ENCODE results near the gene DNAJC6. TPM values are rescaled to one million over a fixed set of nuclear protein-coding genes. Genes with fewer than 3 reads are reported as not detected.

DNAJC6 gene
- total and polyA plus RNA-seq, 2 of the 13 experiments (the other 11 are each of a cell fraction or from before 2014, with no cell fraction given): 1.0 to 1.6 TPM

DNA sequence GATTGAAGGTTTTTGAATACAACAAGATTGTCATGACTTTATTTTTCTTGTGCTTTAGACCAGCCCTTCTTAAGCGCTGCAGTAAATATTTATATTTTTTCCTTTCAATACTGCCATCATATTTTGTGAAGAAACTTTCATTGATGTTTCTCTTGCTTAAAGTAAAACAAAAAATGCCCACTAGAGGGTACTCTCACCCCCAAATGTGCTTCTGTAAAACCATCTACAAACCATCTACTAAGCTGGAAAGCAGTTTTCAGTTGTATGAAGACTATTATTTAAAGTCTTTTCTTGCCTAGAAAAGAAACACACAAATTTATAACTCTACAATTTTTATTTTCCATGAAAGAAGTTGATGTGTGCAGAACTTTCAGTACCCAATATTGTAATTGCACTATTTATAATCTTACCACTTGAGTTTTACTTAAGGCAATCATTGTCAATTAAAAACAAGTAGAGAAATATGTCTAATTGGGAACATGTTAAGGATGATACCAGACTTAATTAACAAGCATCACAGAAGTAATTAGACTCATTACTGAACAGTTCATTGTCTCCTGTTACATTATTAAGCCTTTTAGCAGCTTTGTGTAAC is 121.9 kb downstream of the DNAJC6 start (continued):
- TF ChIP-seq STAG1 (CRISPR knock-in tag; IDR thresholded peaks at IDR 0.05) (peak; percentile 79), ZNF430 (CRISPR knock-in tag; IDR thresholded peaks at IDR 0.05) (no peak), FOXK2 (IDR thresholded peaks at IDR 0.05) (no peak), ZNF296 (CRISPR knock-in tag; conservative IDR thresholded peaks at IDR 0.05) (no peak), ZNF513 (CRISPR knock-in tag; conservative IDR thresholded peaks at IDR 0.05) (no peak), RAD21 (CRISPR knock-in tag; IDR thresholded peaks at IDR 0.05) (peak; percentile 63), MATR3 (CRISPR knock-in tag; IDR thresholded peaks at IDR 0.05) (no peak)
- TF ChIP-seq, protein P1, sequence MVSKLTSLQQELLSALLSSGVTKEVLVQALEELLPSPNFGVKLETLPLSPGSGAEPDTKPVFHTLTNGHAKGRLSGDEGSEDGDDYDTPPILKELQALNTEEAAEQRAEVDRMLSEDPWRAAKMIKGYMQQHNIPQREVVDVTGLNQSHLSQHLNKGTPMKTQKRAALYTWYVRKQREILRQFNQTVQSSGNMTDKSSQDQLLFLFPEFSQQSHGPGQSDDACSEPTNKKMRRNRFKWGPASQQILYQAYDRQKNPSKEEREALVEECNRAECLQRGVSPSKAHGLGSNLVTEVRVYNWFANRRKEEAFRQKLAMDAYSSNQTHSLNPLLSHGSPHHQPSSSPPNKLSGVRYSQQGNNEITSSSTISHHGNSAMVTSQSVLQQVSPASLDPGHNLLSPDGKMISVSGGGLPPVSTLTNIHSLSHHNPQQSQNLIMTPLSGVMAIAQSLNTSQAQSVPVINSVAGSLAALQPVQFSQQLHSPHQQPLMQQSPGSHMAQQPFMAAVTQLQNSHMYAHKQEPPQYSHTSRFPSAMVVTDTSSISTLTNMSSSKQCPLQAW (CRISPR knock-in tag; IDR thresholded peaks at IDR 0.05): no peak

- no peaks in the 10 kb centered on the region for H3K27me3 ChIP-seq (ENCODE audit: control insufficient read depth in 1 of 2, insufficient read depth in 2 of 2, low read length in 2 of 2)
- no peak overlapping the region for H3K27ac ChIP-seq (ENCODE audit: extremely low read length, insufficient read depth, low read length)
- CTCF ChIA-PET (ENCODE audit: low intra/inter-chr PET ratio, low total read pairs): no interaction called here
- ATAC-seq: no peak
- POLR2A ChIA-PET: no interaction called here
- FAIRE-seq: no peak
- no peaks in the 10 kb centered on the region for H3K9me3 ChIP-seq (ENCODE audit: low read length)
- 87% methylated on average over 8 of the region's 8 CpGs for WGBS (ENCODE audit: low lambda C conversion rate)
- no peak for DNase-seq (ENCODE audit: low spot score)
- H3K4me1 ChIP-seq (ENCODE audit: insufficient read depth, low read length): no peaks in the 10 kb centered on the region
- H3K9ac ChIP-seq (ENCODE audit: insufficient read depth, low read depth, low read length): no peak overlapping the region
- intact Hi-C loops (cut with micrococcal nuclease; ENCODE audit: unreplicated experiment): no loop called here
- no peaks in the 10 kb centered on the region for H3K79me2 ChIP-seq (ENCODE audit: insufficient read depth, low read length)
- peaks cover 8 to 41% of the 10 kb centered on the region in 2 experiments for H3K36me3 ChIP-seq (replicated peaks in 1 of 2; ENCODE audit: control insufficient read depth in 1 of 2, insufficient read depth in 2 of 2, low read length in 2 of 2)
- no peak overlapping the region for H2AFZ ChIP-seq (ENCODE audit: low read length)
- no peaks in the 10 kb centered on the region for H4K20me1 ChIP-seq (ENCODE audit: insufficient read depth, low read length)
- no peak overlapping the region for H3K4me3 ChIP-seq (replicated peaks in 1 of 3; ENCODE audit: insufficient read depth in 1 of 3, low read depth in 2 of 3, low read length in 3 of 3)
- in situ Hi-C loops (cut with HindIII; ENCODE audit: extremely low pct_ligation_motif_present, low pct_unique_long_range_greater_than_20kb): loop anchor here (25.0 kb wide), 1 partner anchor 254 kb away; no protein-coding TSS in a partner anchor
- no TSS peak for BruUV-seq (replicated peaks)
- no peak overlapping the region for H3K4me2 ChIP-seq (ENCODE audit: low read depth, low read length)
- no peak for TF ChIP-seq EED (CRISPR knock-in tag; IDR thresholded peaks at IDR 0.05)
- TF ChIP-seq ZNF414 (CRISPR knock-in tag; IDR thresholded peaks at IDR 0.05): no peak
- TF ChIP-seq ZNF577 (CRISPR knock-in tag; IDR thresholded peaks at IDR 0.05; ENCODE audit: borderline replicate concordance, low read depth): no peak
- TF ChIP-seq UBTF (CRISPR knock-in tag; IDR thresholded peaks at IDR 0.05): no peak
Measured at GRCh38 chr1:65432918-65433317, 123.6 kb downstream of the DNAJC6 start.
